RWPE2 (cell line): Measurements from ENCODE around the gene YWHAG.
A peak's percentile ranks its signal among the peaks of the same experiment; 100 is the strongest.

Source experiments
- ATAC-seq: fragments of 200-7000 bp; cut with Tn5 transposase; 3 replicates; pipeline ENCODE4 v1.9.1; 2021; ENCODE audit warnings: low read depth
- DNase-seq: peaks from one replicate; pipeline ENCODE4 v3.0.0-alpha.2; 2020; ENCODE audit warnings: low spot score
- H3K27ac ChIP-seq: fragments of 450-650 bp; 2 replicates; pipeline ENCODE4 v1.5.1; 2017; ENCODE audit warnings: mild to moderate bottlenecking; ENCODE audit not compliant: poor library complexity, severe bottlenecking
- H3K27me3 ChIP-seq: fragments of 250-450 bp; sonication (Bioruptor Pico); 2 replicates; pipeline ENCODE4 v1.5.1; 2021; ENCODE audit warnings: mild to moderate bottlenecking, moderate library complexity; ENCODE audit not compliant: insufficient read depth, poor library complexity, severe bottlenecking
- H3K36me3 ChIP-seq: fragments of 250-450 bp; sonication (Bioruptor Pico); 2 replicates; pipeline ENCODE4 v1.5.1; 2020; ENCODE audit warnings: low read depth, mild to moderate bottlenecking, moderate library complexity
- H3K4me1 ChIP-seq: fragments of 250-450 bp; sonication (Bioruptor Pico); 2 replicates; pipeline ENCODE4 v1.5.1; 2021; ENCODE audit warnings: mild to moderate bottlenecking, moderate library complexity; ENCODE audit not compliant: insufficient read depth, poor library complexity, severe bottlenecking
- H3K4me3 ChIP-seq: fragments of 250-450 bp; sonication (Bioruptor Pico); 2 replicates; pipeline ENCODE4 v1.5.1; 2021; ENCODE audit warnings: mild to moderate bottlenecking, moderate library complexity; ENCODE audit not compliant: severe bottlenecking
- H3K9me3 ChIP-seq: fragments of 250-450 bp; sonication (Bioruptor Pico); 2 replicates; pipeline ENCODE4 v1.5.1; 2021; ENCODE audit warnings: mild to moderate bottlenecking, moderate library complexity; ENCODE audit not compliant: severe bottlenecking
- CTCF ChIP-seq: fragments of 450-650 bp; IDR thresholded peaks from one replicate; pipeline ENCODE4 v1.5.1; 2017; ENCODE audit warnings: mild to moderate bottlenecking, moderate library complexity; ENCODE audit not compliant: poor library complexity, severe bottlenecking

YWHAG gene

GRCh38 chr7:76386691-76387260 lies 28.0 kb upstream of the YWHAG start:
- ATAC-seq, result no peak
- Histone ChIP-seq H3K4me1 (no peaks in the 10 kb centered on the region), H3K9me3 (no peaks in the 10 kb centered on the region), H3K36me3 (no peaks in the 10 kb centered on the region), H3K27ac (no peak overlapping the region), H3K4me3 (no peak overlapping the region), H3K27me3 (no peaks in the 10 kb centered on the region)
- DNase-seq, result no peak
- TF ChIP-seq CTCF, result no peak

GRCh38 chr7:76383089-76383944 lies 24.5 kb upstream of the YWHAG start:
- no peak for ATAC-seq

GRCh38 chr7:76381814-76382213 lies 23.0 kb upstream of the YWHAG start:
- Histone ChIP-seq H3K9me3 (no peaks in the 10 kb centered on the region), H3K4me1 (peaks cover 21% of the 10 kb centered on the region), H3K27me3 (no peaks in the 10 kb centered on the region), H3K36me3 (no peaks in the 10 kb centered on the region), H3K4me3 (no peak overlapping the region), H3K27ac (peak overlapping the region; percentile 90)
- DNase-seq (no peak), ATAC-seq (no peak)
- no peak for TF ChIP-seq CTCF

More at GRCh38 chr7:76383089-76383944, 24.5 kb upstream of the YWHAG start:
- Histone ChIP-seq H3K27ac (no peak overlapping the region), H3K4me1 (peaks cover 21% of the 10 kb centered on the region), H3K9me3 (no peaks in the 10 kb centered on the region), H3K36me3 (no peaks in the 10 kb centered on the region), H3K4me3 (no peak overlapping the region), H3K27me3 (no peaks in the 10 kb centered on the region)
- DNase-seq, result no peak
- TF ChIP-seq CTCF, result no peak

GRCh38 chr7:76380623-76380966 lies 21.8 kb upstream of the YWHAG start:
- Histone ChIP-seq H3K4me1 (peaks cover 21% of the 10 kb centered on the region), H3K27ac (peak overlapping the region; percentile 90), H3K4me3 (no peak overlapping the region), H3K36me3 (no peaks in the 10 kb centered on the region), H3K9me3 (no peaks in the 10 kb centered on the region), H3K27me3 (no peaks in the 10 kb centered on the region)
- DNase-seq (no peak), ATAC-seq (no peak)
- no peak for TF ChIP-seq CTCF
